NCI-H1048 (cell line): ENCODE measurements around the gene CPXM2.

Experiments used
- DNase-seq: peaks from one replicate; lab custom pipeline; 2025; lab: John Stamatoyannopoulos, UW

CPXM2 gene

GRCh38 chr10:123891144-123892071 lies at the start of gene CPXM2:
Gene CPXM2 (minus strand): TSS chr10:123891807. CDS start chr10:123891659, 148 bp downstream.
- no peak for DNase-seq

GRCh38 chr10:123939591-123939990 lies 48.0 kb upstream of the CPXM2 start:
- no peak for DNase-seq

- DNase-seq = no peak
These were observed 47.3 kb upstream of the CPXM2 start for GRCh38 chr10:123938890-123939289.

GRCh38 chr10:123936426-123936825 lies 44.8 kb upstream of the CPXM2 start:
- DNase-seq = no peak

- DNase-seq = no peak
These were observed 44.1 kb upstream of the CPXM2 start for GRCh38 chr10:123935680-123936079.

- DNase-seq = no peak
These were observed 43.2 kb upstream of the CPXM2 start for GRCh38 chr10:123934846-123935245.

DNA sequence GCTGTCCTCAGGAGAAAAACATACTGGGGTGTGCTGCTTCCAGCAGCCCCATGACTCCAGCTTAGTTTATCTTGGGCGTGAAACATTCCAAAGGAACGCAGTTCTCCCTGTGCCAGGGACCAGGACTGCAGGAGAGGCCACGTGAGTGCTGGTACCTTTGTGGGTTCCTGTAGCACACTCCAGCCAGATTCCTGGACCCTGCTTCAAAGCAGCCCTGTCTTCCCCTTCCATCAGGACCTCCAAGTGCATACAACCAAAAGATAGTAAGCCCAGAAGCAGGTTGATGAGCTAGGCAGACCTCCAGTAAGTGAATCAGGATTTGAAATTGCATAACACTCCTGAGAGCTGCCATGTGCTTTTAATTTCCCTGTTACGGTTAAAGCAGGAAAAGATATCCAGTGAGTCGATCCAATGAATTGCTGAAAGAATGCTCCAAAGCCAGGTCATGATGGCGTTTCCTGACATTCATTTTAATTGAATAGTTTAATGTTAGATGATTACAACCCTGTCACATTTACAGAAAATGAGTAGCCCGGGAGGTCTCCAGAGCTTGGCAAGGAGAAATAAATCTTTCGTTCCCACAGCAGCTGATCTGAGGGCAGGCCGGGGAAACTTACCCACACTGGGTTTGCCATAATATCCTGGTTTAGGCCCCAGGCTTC lies 38.9 kb upstream of the CPXM2 start:
- no peak for DNase-seq

DNA sequence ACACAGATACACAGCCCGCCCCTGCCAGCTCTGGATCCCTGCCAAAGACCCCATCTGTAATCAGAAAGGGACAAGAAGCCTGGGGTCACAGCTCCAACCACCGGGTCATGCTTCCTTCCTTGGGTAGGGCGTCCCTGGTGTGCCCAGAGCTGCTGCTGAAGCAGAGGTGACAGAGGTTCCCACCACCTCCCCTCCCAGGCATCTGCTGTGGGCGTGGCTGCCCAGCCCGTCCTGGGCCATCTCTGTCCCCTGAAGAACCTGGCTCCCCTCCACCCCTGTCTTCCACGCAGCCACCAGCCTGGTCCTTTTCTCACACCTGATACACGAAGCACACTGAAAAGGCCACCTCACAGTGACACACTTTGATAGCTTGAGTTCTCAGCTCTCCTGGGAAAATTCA lies 38.2 kb upstream of the CPXM2 start:
- DNase-seq = no peak

DNA sequence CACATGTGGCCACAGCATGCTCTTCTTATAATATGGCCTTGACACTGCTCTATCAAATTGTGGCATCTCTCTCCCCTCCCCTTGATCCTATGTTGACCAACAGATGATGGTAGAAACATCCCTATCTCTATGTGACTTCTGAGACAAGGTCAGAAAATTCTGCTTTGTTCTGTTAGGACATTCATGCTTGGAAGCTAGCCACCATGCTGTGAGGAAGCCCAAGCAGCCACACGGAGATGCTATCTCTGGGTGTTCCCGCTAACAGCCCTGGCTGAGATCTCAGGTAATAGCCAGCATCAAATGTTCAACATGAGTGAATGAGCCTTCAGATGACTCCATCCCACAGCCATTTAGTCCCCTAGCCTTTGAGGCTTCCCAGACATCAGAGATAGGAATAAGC lies 36.8 kb upstream of the CPXM2 start:
- DNase-seq = no peak

- DNase-seq = no peak
These were observed 35.0 kb upstream of the CPXM2 start for GRCh38 chr10:123926401-123927264.

DNA sequence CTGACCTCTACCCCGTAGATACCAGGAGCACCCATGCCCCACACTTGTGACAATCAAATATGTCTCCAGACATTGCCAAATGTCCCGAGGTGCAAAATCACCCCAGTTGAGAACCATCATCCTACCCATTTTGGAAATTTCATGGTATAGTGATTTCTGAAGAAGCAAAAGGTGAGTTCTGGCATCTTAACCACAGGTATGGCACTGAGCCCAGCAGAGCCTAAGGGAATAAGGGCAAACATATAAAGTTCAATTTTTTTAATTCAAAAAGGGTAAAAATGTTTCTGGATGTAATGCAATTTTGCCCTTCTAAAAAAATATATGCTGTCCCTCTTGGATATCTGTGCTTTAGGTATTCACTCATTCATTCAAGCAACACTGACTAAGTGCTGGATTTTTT lies 30.5 kb upstream of the CPXM2 start:
- DNase-seq = no peak

DNA sequence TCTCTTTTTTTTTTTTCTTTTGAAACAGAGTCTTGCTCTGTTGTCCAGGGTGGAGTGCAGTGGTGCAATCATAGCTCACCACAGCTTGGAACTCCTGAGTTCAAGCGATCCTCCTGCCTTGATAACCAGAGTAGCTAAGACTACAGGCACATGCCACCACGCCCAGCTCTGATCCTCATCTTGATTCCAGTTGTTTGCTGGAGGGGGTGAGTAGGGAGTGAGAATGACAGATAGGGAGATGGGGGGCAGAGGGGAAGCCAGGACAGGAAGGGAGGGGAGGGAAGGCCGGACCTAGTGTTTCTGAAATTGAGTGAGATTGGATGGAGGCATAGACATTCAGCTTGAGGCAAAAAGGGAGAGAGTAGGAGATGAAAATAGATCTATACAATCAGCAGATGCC lies 25.2 kb upstream of the CPXM2 start:
- DNase-seq = no peak

DNA sequence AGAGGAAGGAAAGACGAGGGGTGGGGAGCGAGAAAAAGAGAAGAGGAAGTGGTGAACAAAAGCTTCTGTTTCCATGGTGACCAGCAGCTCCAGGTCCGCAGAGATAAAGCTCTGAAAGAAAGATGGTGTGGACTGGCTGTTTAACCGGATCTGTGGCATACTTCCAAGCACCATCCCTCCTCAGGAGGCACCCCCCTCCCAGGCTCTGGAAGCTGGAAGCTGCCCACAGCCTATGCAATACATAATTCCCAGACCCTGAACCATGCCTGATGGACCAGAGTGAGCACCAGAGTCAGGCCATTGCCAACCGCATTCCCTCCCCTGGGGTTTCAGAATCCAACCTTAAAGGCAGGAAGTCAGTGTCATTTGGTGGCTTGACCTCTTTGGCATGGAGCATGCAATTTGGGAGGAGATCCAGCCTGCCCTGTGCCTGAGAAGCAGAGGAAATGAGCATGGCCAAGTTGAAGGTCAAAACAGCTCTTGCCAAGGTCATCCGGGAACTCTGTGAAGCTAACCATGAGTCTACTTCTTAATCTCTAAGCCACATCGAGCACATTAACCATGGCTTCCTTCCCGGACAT lies 22.2 kb upstream of the CPXM2 start:
- no peak for DNase-seq

DNA sequence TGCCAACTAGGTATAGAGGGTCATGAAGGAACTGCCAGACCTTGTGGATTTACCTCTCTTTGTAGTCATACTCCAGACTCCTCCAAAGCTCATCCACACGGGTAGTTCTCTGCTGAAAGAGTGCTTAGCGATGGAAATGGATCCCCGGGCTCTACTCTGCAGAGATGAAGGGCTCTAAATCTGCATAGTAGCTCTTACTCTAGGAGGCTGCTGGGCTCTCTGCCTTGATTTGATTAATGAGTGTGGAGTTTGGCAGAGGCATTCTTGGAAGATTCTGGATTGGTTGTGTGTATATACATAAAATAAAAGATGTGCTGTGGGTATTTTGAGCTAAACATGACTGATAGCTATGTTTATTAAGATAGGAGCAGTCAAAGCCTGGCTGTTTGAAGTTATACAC lies 21.3 kb upstream of the CPXM2 start:
- no peak for DNase-seq

DNA sequence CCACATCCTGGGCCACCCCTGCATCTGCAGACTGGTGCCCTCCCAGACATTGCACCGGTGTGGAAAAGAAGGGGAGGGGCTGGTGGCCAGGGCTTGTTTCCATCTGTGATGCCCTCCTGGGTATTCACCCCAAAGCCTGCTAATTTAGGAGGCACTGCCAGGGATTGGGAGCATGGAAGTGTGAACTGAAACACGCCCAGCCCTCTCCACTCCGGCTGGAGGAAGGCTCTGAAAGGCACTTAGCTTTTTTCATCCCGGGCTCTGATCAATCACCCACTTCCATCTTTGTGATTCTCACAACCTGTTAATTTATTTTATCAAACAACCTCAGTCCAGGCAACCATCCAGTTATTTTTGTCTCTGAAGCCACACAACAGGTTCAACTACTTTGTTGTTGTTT lies 20.9 kb upstream of the CPXM2 start:
- DNase-seq = no peak

DNA sequence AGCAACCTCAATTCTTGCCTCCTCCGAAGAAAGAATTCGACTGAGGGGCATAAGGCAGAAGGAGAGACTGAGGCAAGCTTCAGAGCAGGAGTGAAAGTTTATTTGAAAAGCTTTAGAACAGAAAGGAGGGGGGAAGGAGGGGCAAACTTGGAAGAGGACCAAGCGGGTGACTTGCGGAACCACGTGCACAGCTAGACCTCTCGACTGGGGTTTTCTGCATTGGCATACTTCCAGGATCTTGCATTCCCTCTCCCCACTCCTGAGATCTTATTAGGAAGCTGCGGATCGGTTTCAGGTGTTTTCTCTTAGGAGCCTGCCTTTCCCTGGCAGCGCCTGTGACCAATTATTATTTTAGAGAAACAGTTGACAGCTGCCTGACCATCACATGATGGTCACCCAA lies 20.3 kb upstream of the CPXM2 start:
- DNase-seq = no peak

DNA sequence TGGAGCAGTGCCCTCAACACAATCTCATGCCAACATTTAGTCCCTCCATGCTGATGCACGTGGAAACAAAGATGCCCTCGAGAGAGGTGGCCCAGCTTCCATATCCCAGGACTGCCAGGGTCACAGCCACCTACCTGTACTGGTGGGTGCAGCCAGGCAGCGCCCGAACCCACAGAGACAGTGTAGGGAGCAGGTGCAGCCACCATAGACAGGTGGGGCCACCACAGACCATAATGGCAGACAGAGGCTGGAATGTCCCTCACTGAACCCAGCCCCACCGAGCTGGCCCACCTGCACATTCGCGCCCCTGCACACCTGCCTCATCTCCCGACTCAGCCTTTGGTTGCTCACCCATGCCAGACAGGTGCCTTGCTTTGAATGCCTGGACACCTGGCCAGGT lies 18.3 kb upstream of the CPXM2 start:
- DNase-seq = no peak

- DNase-seq = no peak
These were observed 17.8 kb upstream of the CPXM2 start for GRCh38 chr10:123909426-123909825.

DNA sequence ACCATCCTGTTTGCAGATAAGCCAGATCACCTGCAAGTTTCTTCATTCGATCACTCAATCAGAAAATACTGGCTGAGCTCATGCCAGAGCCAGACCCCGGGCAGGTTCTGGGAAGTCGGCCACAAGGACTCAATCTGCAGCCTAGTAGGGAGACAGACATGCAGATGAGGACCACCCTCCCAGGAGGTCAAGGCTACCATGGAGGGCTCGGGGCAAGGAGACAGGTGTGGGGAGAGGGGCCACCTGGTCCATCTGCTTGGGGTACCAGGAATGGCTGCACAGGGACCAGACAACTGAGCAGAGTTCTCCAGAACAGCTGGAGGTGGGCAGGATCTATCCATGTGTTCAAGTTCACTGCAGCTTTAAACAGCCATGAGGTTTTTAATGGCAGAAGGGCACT lies 16.8 kb upstream of the CPXM2 start:
- no peak for DNase-seq

- DNase-seq = no peak
These were observed 15.5 kb upstream of the CPXM2 start for GRCh38 chr10:123906884-123907652.

DNA sequence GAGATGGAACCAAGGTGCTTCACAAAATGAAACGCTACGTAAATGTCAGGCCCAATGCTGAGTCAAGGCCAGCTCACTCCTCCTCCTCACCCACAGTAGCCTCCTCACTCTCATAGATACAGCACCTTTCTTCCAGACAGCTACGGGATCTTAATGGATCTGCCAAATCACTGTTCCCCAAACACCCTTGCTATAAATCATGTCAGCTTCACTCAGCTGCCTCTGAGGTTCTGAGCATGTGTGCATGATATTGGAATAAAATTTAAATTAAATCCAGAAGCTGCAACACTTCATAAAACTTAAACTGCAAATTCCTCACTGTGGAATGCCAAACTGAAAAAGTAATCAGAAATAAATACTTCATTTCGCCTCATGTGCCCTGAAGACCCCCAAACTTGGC lies 14.7 kb upstream of the CPXM2 start:
- no peak for DNase-seq
